IgD-negative memory B cell (primary cell): ENCODE data around the gene CD300A. TPM values are rescaled to one million over a fixed set of nuclear protein-coding genes. Genes with fewer than 3 reads are reported as not detected.

Experiments
- H3K27ac Mint-ChIP-seq, 3 donors: one replicate each; pipeline ENCODE4 v1.8.0; 2020 to 2022; ENCODE audit warnings: mild to moderate bottlenecking in 3 of 3, mixed read lengths in 3 of 3, moderate library complexity in 1 of 3
- H3K27me3 Mint-ChIP-seq: one replicate; pipeline ENCODE4 v1.8.0; 2021; ENCODE audit warnings: mixed read lengths
- H3K36me3 Mint-ChIP-seq: one replicate; pipeline ENCODE4 v1.8.0; 2020; ENCODE audit warnings: mild to moderate bottlenecking, mixed read lengths
- H3K4me1 Mint-ChIP-seq, 3 donors: one replicate each; pipeline ENCODE4 v1.8.0; 2020 to 2022; ENCODE audit warnings: mixed read lengths in 3 of 3, mild to moderate bottlenecking in 1 of 3
- H3K4me3 Mint-ChIP-seq, 4 donors: one replicate each; pipeline ENCODE4 v1.8.0; 2020 to 2022; ENCODE audit warnings: mild to moderate bottlenecking in 4 of 4, mixed read lengths in 4 of 4, moderate library complexity in 3 of 4
- H3K9me3 Mint-ChIP-seq, 3 donors: one replicate each; pipeline ENCODE4 v1.8.0; 2020 to 2021; ENCODE audit warnings: mixed read lengths in 3 of 3, mild to moderate bottlenecking in 1 of 3
- polyA plus RNA-seq: library from polyadenylated mRNA; unstranded; fragments of 300-500 nt; fragmentation: Illumina TruSeq; gene quantifications from one replicate; pipeline ENCODE4 v1.2.3, GENCODE V29; 2021

Gene CD300A
- polyA plus RNA-seq, 1 donor from 2014 or later: 28.0 TPM

DNA sequence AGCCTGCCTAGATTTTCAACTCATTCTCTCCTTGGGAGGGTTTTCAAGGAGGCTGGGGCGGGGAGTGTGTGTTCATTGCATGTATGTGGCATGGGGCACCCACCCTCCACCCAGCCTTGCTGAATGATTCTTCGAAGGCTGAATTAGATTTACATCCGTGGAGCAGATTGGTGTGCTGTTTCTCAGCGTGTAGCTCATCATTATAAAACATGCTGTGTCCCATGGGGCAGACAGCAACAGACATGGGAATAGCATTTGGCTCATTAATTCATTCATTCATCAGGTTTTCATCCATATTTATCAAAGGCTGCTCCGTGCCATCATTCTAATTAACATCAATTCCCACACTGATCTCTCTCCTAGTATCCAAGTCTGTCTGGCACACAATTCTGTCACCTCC is 10.6 kb upstream of the CD300A start:
- H3K36me3 Mint-ChIP-seq: no peaks in the 10 kb centered on the region

GRCh38 chr17:74457146-74457819 is 9.2 kb upstream of the CD300A start:
- no peaks in the 10 kb centered on the region for H3K9me3 Mint-ChIP-seq
- H3K4me3 Mint-ChIP-seq: peak overlapping the region in 2 of 4 donors; percentile 64 to 70
- peaks cover 10% of the 10 kb centered on the region for H3K27me3 Mint-ChIP-seq
- H3K36me3 Mint-ChIP-seq: no peaks in the 10 kb centered on the region
- H3K4me1 Mint-ChIP-seq: peaks cover 6 to 13% (median 11%) of the 10 kb centered on the region in 3 donors
- H3K27ac Mint-ChIP-seq: peak overlapping the region in 1 of 3 donors; percentile 23

More for the DNA sequence above, 10.6 kb upstream of the CD300A start:
- Mint-ChIP-seq H3K9me3 (no peaks in the 10 kb centered on the region), H3K27me3 (peaks cover 11% of the 10 kb centered on the region), H3K4me1 (peaks cover 6 to 13% (median 11%) of the 10 kb centered on the region in 3 donors), H3K4me3 (peak overlapping the region in 2 of 4 donors; percentile 37 to 58), H3K27ac (peak overlapping the region in 1 of 3 donors; percentile 67)

- H3K4me3 Mint-ChIP-seq: peak overlapping the region in 2 of 4 donors; percentile 64 to 70
- peak overlapping the region in 1 of 3 donors; percentile 23 for H3K27ac Mint-ChIP-seq
- peaks cover 6% of the 10 kb centered on the region for H3K27me3 Mint-ChIP-seq
- H3K4me1 Mint-ChIP-seq: peaks cover 9 to 18% (median 11%) of the 10 kb centered on the region in 3 donors
- no peaks in the 10 kb centered on the region for H3K36me3 Mint-ChIP-seq
- no peaks in the 10 kb centered on the region for H3K9me3 Mint-ChIP-seq
Measured at GRCh38 chr17:74457820-74458166, 8.6 kb upstream of the CD300A start.

DNA sequence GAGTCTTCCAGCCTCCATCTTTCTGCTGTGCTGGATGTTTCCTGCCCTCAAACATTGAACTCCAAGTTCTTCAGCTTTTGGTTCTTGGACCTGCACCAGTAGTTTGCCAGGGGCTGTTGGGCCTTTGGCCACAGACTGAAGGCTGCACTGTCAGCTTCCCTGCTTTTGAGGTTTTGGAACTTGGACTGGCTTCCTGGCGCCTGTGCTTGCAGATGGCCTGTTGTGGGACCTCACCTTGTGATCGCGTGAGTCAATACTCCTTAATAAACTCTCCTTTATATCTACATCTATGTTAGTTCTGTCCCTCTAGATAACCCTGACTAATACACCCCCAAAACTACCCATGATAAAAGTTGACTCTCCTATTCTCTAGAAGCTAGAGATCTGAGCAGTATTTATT is 7.6 kb upstream of the CD300A start:
- Mint-ChIP-seq H3K36me3 (no peaks in the 10 kb centered on the region), H3K27ac (no peak overlapping the region), H3K27me3 (peaks cover 6% of the 10 kb centered on the region), H3K9me3 (no peaks in the 10 kb centered on the region), H3K4me3 (no peak overlapping the region), H3K4me1 (peaks cover 19 to 29% (median 19%) of the 10 kb centered on the region in 3 donors)

- Mint-ChIP-seq H3K36me3 (no peaks in the 10 kb centered on the region), H3K4me3 (no peak overlapping the region), H3K27me3 (peaks cover 6% of the 10 kb centered on the region), H3K9me3 (no peaks in the 10 kb centered on the region), H3K4me1 (peaks cover 19 to 28% (median 19%) of the 10 kb centered on the region in 3 donors), H3K27ac (no peak overlapping the region)
Measured at GRCh38 chr17:74459622-74460021, 6.8 kb upstream of the CD300A start.

GRCh38 chr17:74460241-74460640 is 6.2 kb upstream of the CD300A start:
- H3K9me3 Mint-ChIP-seq: no peaks in the 10 kb centered on the region
- H3K27me3 Mint-ChIP-seq: peaks cover 6% of the 10 kb centered on the region
- H3K27ac Mint-ChIP-seq: no peak overlapping the region
- no peak overlapping the region for H3K4me3 Mint-ChIP-seq
- H3K36me3 Mint-ChIP-seq: no peaks in the 10 kb centered on the region
- H3K4me1 Mint-ChIP-seq: peaks cover 19 to 25% (median 19%) of the 10 kb centered on the region in 3 donors

DNA sequence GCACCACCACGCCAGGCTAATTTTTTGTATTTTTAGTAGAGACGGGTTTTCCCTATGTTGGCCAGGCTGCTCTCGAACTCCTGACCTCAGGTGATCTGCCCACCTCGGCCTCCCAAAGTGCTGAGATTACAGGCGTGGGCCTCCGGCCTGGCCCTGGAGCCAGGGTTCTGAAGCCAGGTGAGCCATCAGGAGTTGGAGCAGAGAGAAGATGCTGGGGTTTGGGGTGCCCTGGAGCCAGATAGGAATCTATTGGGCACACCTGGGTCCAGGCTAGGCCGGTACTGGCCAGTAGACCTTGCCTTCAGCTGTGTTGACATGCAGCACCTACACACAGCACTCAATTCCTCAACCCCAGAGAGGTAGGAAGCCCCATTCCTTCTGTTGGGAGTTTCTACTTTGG is 5.4 kb upstream of the CD300A start:
- no peak overlapping the region for H3K27ac Mint-ChIP-seq
- H3K27me3 Mint-ChIP-seq: peaks cover 4% of the 10 kb centered on the region
- H3K4me3 Mint-ChIP-seq: no peak overlapping the region
- H3K4me1 Mint-ChIP-seq: peaks cover 15 to 22% (median 16%) of the 10 kb centered on the region in 3 donors
- H3K36me3 Mint-ChIP-seq: no peaks in the 10 kb centered on the region
- H3K9me3 Mint-ChIP-seq: no peaks in the 10 kb centered on the region

DNA sequence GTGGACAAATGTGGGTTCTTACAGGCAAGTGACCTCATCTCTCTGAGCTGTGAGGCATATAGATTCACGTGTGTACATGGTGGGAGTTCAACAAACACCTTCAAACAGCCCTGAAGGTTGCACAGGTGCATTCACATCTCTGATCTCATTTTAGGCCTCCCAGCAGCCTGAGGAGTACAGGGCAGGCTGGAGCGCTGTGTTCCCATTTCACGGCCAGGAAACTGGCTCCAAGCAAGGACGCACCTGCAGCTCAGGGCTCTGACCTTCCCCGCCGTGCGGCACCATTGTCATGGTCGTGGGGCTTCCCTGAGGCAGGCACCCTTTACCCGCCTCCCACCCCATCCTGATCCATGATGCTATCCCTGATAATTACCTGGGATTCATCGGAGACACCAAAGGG is 4.8 kb upstream of the CD300A start:
- Mint-ChIP-seq H3K27ac (no peak overlapping the region), H3K4me1 (peaks cover 13 to 24% (median 16%) of the 10 kb centered on the region in 3 donors), H3K4me3 (no peak overlapping the region)

DNA sequence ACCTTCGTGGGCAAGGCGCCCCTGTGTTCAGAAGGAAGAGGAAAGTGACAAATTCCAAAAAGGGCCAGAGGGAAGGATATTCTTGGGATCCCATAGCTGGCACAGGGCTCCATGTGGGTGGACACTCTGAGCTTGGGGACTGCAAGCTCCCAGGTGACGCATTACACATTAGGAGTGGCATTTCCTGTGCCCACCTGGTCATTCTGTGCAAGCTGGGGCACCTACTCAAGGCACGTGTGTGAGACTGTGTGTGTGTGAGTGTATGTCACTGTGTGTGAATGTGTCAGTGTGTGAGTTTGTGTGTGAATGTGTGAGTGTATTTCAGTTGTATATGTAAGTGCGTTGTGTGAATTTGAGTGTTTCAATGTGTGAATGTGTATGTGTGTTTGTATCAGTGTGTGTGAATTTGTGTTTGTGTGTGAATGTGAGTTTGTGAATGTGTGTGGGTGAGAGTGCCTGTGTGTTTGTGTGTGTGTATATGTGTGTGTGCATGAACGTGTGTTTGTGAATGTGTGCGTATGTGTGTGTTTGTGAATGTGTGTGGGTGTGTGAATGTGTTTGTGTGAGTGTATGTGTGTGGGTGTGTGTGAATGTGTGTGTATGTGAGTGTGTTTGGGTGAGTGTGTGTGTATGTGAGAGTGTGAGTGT is 1.6 kb upstream of the CD300A start:
- no peaks in the 10 kb centered on the region for H3K36me3 Mint-ChIP-seq
- peaks cover 13 to 24% (median 19%) of the 10 kb centered on the region in 3 donors for H3K4me1 Mint-ChIP-seq
- H3K27me3 Mint-ChIP-seq: peaks cover 1% of the 10 kb centered on the region
- no peak overlapping the region for H3K4me3 Mint-ChIP-seq
- no peak overlapping the region for H3K27ac Mint-ChIP-seq
- H3K9me3 Mint-ChIP-seq: no peaks in the 10 kb centered on the region

More for the DNA sequence above, 4.8 kb upstream of the CD300A start:
- Mint-ChIP-seq H3K36me3 (no peaks in the 10 kb centered on the region), H3K9me3 (no peaks in the 10 kb centered on the region), H3K27me3 (peaks cover 4% of the 10 kb centered on the region)

- Mint-ChIP-seq H3K27ac (no peak overlapping the region), H3K36me3 (no peaks in the 10 kb centered on the region), H3K9me3 (no peaks in the 10 kb centered on the region), H3K27me3 (peaks cover 1% of the 10 kb centered on the region), H3K4me3 (no peak overlapping the region), H3K4me1 (peaks cover 13 to 24% (median 21%) of the 10 kb centered on the region in 3 donors)
Measured at GRCh38 chr17:74465378-74466110, 890 bp upstream of the CD300A start.

GRCh38 chr17:74466828-74467184 is 372 bp downstream of the CD300A start:
- peak overlapping the region in 1 of 3 donors; percentile 44 for H3K27ac Mint-ChIP-seq
- H3K27me3 Mint-ChIP-seq: peaks cover 1% of the 10 kb centered on the region
- H3K4me3 Mint-ChIP-seq: no peak overlapping the region
- peaks cover 13 to 24% (median 21%) of the 10 kb centered on the region in 3 donors for H3K4me1 Mint-ChIP-seq
- no peaks in the 10 kb centered on the region for H3K9me3 Mint-ChIP-seq
- H3K36me3 Mint-ChIP-seq: no peaks in the 10 kb centered on the region

GRCh38 chr17:74467221-74467951 is 952 bp downstream of the CD300A start:
- peaks cover 13 to 23% (median 21%) of the 10 kb centered on the region in 3 donors for H3K4me1 Mint-ChIP-seq
- no peaks in the 10 kb centered on the region for H3K36me3 Mint-ChIP-seq
- peaks cover 1% of the 10 kb centered on the region for H3K27me3 Mint-ChIP-seq
- no peaks in the 10 kb centered on the region for H3K9me3 Mint-ChIP-seq
- no peak overlapping the region for H3K4me3 Mint-ChIP-seq
- H3K27ac Mint-ChIP-seq: peak overlapping the region in 1 of 3 donors; percentile 92

GRCh38 chr17:74471341-74471740 is 4.9 kb downstream of the CD300A start:
- H3K27ac Mint-ChIP-seq: peak overlapping the region in 1 of 3 donors; percentile 76
- no peaks in the 10 kb centered on the region for H3K27me3 Mint-ChIP-seq
- peak overlapping the region in 1 of 4 donors; percentile 7 for H3K4me3 Mint-ChIP-seq
- peaks cover 12% of the 10 kb centered on the region for H3K36me3 Mint-ChIP-seq
- peaks cover 0 to 10% (median 2%) of the 10 kb centered on the region in 3 donors for H3K9me3 Mint-ChIP-seq
- peaks cover 5 to 11% (median 7%) of the 10 kb centered on the region in 3 donors for H3K4me1 Mint-ChIP-seq

DNA sequence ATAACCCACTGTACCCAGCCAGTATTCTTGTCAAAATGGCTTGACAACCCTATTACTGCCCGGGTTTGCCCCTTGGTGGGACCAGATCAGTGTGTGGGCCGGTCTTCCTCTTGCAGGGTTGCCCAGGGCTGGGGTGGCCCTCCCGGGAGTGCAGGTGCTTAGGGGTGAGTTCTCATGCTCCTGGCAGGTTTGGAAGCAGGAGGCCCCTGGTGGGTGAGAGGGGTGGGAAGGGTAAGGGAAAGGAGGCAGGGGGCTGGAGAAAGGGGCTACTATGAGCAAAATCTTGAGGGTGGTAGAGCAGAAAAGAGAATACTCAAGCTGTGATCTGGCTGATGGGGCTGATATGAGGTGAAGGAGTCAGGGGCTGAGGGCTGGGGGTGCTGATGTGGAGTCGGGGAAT is 6.5 kb downstream of the CD300A start:
- no peak overlapping the region for H3K4me3 Mint-ChIP-seq
- H3K27me3 Mint-ChIP-seq: no peaks in the 10 kb centered on the region
- H3K4me1 Mint-ChIP-seq: peaks cover 0 to 6% (median 2%) of the 10 kb centered on the region in 3 donors
- H3K36me3 Mint-ChIP-seq: peaks cover 16% of the 10 kb centered on the region
- H3K27ac Mint-ChIP-seq: no peak overlapping the region
- H3K9me3 Mint-ChIP-seq: peaks cover 0 to 10% (median 2%) of the 10 kb centered on the region in 3 donors
